GM19372 (cell line): ENCODE results near the gene FRYL.
"Not testable (repeated sequence)": the region's sequence is repeated elsewhere in the genome, so short reads cannot be mapped to it uniquely, and the experiment has no call there.

Experiments used
- ATAC-seq: cut with Tn5 transposase; IDR thresholded peaks from one replicate; pipeline ENCODE4 v1.9.1; 2021; ENCODE audit warnings: mild to moderate bottlenecking, low read depth, moderate library complexity; ENCODE audit not compliant: unreplicated experiment

The FRYL gene

GRCh38 chr4:48668254-48669017 is 111.6 kb downstream of the FRYL start:
- no peak for ATAC-seq

DNA sequence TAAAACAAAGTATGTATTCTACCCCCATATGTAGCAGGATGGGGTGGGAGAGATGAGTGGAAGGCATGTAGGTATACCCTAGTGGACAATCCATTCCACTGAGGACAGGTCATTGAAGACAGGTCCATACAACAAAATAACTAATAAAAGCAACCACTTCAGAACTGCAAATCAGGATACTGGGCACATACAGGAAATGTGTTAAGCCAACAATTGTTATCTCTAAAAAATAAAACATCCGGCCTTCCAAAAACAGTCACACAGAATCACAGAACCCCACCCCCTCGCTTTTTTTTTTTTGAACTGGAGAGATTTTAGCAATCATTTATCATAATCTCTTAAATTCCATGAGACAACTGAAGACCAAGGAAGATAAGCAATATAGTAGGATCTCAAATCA is 112.9 kb downstream of the FRYL start:
- ATAC-seq, result no peak

- no peak for ATAC-seq
These were observed 114.4 kb downstream of the FRYL start for GRCh38 chr4:48665555-48666186.

DNA sequence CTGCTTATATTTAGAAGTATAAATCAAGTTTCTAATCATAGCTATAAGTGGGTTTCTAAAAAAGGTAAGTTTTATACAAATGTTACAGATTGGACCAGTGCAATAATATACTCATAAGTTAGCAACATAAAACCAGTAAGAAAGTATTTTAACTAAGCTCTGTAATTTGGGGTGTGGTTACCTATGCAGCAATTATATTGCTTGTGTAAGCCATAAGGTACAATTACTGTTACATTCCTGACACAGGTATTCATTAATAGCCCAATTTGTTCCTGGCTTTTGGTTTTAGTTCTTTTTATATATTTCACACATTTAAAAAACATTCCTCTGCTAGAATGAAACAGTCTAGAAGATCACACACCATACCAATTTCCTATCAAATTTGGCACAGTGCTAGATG is 115.1 kb downstream of the FRYL start:
- no peak for ATAC-seq

DNA sequence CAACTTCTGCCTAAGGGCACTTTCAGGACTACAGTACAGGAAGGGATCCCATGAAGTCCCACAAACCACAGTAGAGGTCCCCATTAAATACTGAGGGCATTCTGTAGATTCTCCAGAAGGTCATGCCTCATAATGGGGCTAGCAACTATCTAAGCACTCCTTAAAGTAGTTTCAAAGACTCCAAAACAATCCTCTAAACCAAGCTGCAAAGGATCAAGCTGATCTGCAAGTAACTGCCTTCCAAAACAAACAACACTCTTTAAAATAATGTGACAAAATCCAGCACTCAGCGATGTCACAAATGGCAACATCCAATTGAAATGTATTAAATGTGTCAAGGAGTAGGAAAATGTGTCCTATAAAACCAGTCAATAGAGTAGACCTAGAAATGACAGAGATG is 118.7 kb downstream of the FRYL start:
- no peak for ATAC-seq

DNA sequence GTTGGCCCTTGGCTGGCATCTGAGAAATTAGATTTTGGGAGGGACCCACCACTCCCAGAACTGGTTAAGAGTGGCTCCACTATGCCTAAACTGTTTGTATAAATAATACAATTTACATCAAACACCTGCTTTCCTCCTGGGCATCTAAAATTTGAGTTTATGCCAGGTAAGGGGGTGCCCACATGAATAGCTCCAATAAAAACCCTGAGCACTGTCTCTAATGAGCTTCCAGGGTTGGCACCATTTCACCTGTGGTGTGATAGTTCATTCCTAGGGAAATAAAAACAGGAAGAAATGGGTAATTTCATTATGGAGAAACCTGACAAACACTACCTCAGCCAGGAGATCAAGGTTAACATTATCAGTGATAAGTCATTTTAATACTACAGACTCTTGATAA is 119.7 kb downstream of the FRYL start:
- no peak for ATAC-seq

DNA sequence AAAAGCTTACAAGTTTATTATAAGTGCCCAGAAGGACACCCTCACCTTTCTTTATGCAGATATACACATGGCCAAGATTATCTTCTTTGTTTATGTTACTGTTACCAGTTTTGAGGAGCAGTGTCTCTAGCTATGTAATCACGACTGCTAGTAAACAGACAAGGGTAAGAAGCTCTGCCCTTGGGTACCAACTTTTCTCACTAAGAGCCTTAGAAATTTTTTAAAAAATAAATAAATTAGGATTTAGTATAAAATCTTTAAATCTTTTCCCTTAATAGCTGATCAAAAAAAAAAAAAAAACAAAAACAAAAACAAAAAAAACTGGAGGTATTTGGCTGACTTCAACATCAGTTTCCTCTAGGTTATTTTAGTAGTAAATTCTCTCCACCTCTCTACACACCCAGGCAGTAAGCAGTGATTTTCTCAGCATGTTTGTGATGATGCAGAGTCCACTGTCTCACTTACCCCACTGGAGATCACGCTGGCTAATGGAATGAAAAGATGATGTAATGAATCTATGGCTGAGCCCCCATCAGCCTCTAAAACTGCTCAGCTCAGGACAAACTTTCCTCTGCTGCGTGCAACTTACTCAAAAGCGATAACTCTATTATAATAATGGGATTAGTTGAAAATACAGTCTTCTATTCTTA is 125.9 kb downstream of the FRYL start:
- ATAC-seq, result no peak

GRCh38 chr4:48653217-48654014 is 126.7 kb downstream of the FRYL start:
- ATAC-seq, result no peak

GRCh38 chr4:48651914-48652313 is 128.2 kb downstream of the FRYL start:
- no peak for ATAC-seq

GRCh38 chr4:48649505-48649904 is 130.6 kb downstream of the FRYL start:
- ATAC-seq, result no peak

GRCh38 chr4:48645225-48645794 is 134.8 kb downstream of the FRYL start:
- no peak for ATAC-seq

DNA sequence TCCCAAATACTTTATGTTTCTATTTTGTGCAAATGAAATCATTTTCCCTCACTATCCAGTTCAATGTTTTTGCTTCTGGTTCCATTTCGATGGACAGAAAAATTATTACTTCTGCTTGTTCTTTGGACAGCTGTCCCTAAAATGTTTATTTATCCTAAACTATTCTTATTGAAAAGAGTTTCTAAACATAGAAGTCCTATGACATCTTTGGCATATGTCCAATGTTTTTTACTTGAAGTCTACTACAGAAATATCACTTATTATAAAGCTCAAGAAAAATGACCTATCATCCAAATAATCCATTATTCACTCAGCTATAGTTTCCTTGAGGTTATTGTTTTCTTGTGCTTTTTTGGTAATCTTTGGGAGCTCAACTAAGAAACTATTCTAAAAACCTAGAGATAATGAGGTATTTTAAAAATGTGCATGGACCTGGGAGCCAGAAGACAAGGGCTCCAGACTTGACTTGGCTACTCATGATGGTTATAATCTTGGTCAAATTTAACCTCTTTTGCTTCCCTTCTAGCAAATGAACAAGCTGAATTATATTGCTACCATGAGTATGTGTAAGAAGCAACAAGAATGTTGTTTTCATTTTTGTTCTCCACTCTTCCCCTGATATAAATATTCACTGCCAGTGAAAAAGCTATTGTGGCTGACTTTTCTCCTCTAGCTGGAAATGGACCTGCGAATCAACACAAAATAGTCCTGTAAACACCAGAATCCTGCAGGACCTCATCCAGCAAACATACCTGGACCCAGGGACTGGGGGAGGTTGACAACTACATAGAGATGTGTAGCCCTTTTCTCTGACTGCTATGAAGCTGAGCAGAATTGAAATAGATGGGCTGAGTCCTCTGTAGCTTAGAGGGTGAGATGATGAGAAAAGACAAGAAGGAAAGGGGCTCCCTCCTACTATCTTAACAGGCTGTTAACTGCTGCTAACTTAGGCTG is 137.4 kb downstream of the FRYL start:
- ATAC-seq, result no peak

DNA sequence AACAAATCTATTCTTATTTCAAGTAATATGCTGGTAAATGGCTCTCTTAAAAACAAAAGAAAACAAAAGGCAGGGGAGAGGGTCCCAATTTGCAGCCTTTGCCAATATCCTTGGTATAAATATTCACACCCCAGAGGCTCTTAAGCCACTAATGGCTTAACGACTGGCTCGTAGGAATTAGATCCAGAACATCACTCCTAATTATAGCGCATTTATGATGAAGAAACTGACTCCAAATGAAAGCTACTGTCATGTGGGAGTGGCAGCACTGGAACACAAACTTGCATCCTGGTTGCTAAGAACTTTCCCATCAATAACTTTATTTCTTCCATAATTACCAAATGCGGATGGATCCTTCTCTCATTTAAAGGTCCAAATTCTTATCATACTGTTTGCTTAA is 138.7 kb downstream of the FRYL start:
- no peak for ATAC-seq

DNA sequence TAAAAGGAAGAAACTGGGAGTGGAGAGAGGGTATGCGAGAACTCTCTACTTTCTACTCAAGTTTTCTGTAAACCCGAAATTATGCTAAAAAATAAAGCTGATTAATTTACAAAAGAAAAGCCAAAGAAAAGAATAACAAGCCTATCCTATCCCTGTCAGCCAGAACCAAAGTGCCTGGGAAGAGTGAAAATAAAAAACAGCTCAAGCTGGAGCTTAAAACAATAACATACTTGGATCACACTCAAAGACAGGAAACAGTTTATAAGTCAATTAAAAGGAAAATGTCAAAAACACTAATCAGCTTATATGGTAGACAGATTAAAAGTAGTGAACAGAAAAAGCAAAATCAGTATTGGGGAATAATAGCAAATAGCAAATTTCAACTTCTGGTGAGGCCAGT is 139.4 kb downstream of the FRYL start:
- no peak for ATAC-seq

DNA sequence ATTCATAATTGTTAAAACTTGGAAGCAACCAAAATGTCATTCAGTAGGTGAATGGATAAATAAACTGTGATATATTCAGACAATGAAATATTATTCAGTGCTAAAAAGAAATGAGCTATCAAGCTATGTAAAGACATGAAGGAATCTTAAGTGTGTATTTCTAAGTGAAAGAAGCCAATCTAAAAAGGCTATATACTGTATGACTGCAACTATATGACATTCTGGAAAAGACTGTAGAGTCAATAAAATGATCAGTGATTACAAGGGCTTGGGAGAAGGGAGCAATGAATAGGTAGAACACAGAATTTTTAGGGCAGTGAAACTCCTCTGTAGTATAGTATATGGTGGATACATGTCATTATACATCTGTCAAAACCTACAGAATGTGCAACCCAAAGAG is 139.9 kb downstream of the FRYL start:
- no peak for ATAC-seq

- ATAC-seq, result no peak
These were observed 140.3 kb downstream of the FRYL start for GRCh38 chr4:48639807-48640206.

DNA sequence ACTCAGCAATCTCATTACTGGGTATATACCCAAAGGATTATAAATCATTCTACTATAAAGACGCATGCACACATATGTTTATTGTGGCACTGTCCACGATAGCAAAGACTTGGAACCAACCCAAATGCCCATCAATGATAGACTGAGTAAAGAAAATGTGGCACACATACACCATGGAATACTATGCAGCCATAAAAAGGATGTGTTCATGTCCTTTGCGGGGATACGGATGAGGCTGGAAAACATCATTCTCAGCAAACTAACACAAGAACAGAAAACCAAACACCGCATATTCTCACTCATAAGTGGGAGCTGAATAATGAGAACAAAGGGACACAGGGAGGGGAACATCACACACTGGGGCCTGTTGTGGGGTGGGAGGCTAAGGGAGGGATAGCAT is 141.5 kb downstream of the FRYL start:
- ATAC-seq, result not testable (repeated sequence)

DNA sequence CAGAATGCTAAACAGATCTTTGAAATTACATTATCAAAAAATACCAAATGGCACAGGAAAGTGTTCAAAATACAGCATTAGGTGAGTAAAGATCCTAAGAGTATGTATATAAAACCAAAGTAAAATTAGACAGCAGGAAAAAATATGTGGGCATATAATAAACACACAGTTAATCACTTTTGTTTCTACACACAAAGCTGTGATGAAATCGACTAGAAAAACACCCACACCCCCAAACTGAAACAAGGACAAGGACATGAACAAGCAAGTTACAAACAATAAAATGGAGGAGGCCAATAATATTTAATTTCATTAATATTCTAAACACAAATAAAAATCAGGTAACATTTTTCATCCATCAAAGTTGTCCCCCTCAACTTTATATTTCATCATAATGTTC is 143.2 kb downstream of the FRYL start:
- ATAC-seq, result no peak

DNA sequence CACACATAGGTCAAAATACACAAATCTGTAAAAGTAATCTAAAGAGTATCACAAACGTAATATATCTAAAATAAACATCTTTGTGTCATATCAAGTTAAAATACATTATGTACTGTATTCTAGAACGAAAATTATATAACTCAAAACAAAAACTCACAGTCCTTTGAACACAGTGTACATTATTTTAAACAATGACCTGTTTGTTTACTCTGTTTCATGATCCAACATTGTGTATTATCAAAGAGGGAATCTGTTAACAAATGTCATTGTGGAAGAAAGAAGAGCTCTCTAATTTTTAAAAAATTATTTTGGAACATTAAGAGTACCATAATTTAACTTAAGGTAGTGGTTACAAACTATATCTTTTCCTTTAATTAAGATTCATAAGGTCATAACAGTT is 144.1 kb downstream of the FRYL start:
- ATAC-seq, result no peak

- ATAC-seq, result no peak
These were observed 144.8 kb downstream of the FRYL start for GRCh38 chr4:48635310-48635709.
